Gastrocnemius medialis (tissue), 4 donors: ENCODE measurements around the gene TMEM39B. TPM values are rescaled to one million over a fixed set of nuclear protein-coding genes. Genes with fewer than 3 reads are reported as not detected.
"Not testable (repeated sequence)": the region's sequence is repeated elsewhere in the genome, so short reads cannot be mapped to it uniquely, and the experiment has no call there.

Experiments
- ATAC-seq, 2 donors: fragments of 150-250 bp; one replicate each; pipeline ENCODE4 v1.9.1; 2016
- DNase-seq, 2 donors: peaks; one replicate each; pipeline ENCODE4 v3.0.0-alpha.2; 2019
- H3K27ac ChIP-seq, 4 donors: fragments of 200-600 bp; sonication (generic); 1 replicate in 1 of 4; 2 replicates in 3 of 4; pipeline ENCODE4 v1.5.1; 2016 to 2018; ENCODE audit warnings: mild to moderate bottlenecking in 2 of 4, moderate library complexity in 1 of 4
- H3K27me3 ChIP-seq, 3 donors: fragments of 200-600 bp; sonication (generic) in 2 of 3; 1 replicate in 1 of 3; 2 replicates in 2 of 3; pipeline versions ENCODE4 v1.5.1 to v1.6.0; 2016 to 2019; ENCODE audit warnings: mild to moderate bottlenecking in 1 of 3, moderate library complexity in 1 of 3
- H3K36me3 ChIP-seq, 2 donors: fragments of 200-600 bp; sonication (generic) in 1 of 2; one replicate each; pipeline ENCODE4 v1.5.1; 2017 to 2018
- H3K4me1 ChIP-seq, 2 donors: fragments of 200-600 bp; sonication (generic) in 1 of 2; one replicate each; pipeline ENCODE4 v1.5.1; 2016 to 2017; ENCODE audit warnings: mild to moderate bottlenecking in 2 of 2
- H3K4me3 ChIP-seq, 4 donors: fragments of 200-600 bp; sonication (generic) in 3 of 4; 1 replicate in 1 of 4; 2 replicates in 3 of 4; pipeline ENCODE4 v1.5.1; 2016 to 2019; ENCODE audit warnings: mild to moderate bottlenecking in 2 of 4
- H3K9me3 ChIP-seq, 3 donors: fragments of 200-600 bp; sonication (generic) in 2 of 3; 1 replicate in 1 of 3; 2 replicates in 2 of 3; pipeline ENCODE4 v1.5.1; 2016 to 2019
- CTCF ChIP-seq, 5 experiments: fragments of 450-650 bp in 3 of 5; fragments of 200-600 bp in 2 of 5; sonication (generic) in 2 of 5; IDR thresholded peaks in 4 of 5; conservative IDR thresholded peaks in 1 of 5; 1 replicate in 4 of 5; 2 replicates in 1 of 5; pipeline ENCODE4 v1.5.1; 2016 to 2019; ENCODE audit warnings: antibody characterized with exemption in 5 of 5, mild to moderate bottlenecking in 3 of 5, moderate library complexity in 3 of 5
- POLR2A ChIP-seq, 2 donors: fragments of 450-650 bp; IDR thresholded peaks; one replicate each; pipeline ENCODE4 v1.6.1; 2017; ENCODE audit warnings: antibody characterized with exemption in 2 of 2, mild to moderate bottlenecking in 2 of 2, moderate library complexity in 2 of 2
- in situ Hi-C, 4 donors: fragments of 200-750 bp; cut with MboI; loops; one replicate each; pipeline versions ENCODE4 v1.15.0 to v1.8.0; 2017; ENCODE audit warnings: low sequenced_read_pairs in 4 of 4
- intact Hi-C: fragments of 100-400 bp; cut with DNase I; formaldehyde crosslinking; loops from one replicate; pipeline ENCODE4 v1.15.1; 2023; ENCODE audit warnings: low total_unique reads
- total RNA-seq, 4 donors: library from RNA; depleted of rRNA; stranded (reverse); fragments of >200 nt; gene quantifications; one replicate each; pipeline versions ENCODE4 v1.1.0 to v1.2.3, GENCODE V29; 2016

Gene TMEM39B
- total RNA-seq, 4 donors from 2014 or later = 2.5 to 11.1 (median 6.7) TPM

DNA sequence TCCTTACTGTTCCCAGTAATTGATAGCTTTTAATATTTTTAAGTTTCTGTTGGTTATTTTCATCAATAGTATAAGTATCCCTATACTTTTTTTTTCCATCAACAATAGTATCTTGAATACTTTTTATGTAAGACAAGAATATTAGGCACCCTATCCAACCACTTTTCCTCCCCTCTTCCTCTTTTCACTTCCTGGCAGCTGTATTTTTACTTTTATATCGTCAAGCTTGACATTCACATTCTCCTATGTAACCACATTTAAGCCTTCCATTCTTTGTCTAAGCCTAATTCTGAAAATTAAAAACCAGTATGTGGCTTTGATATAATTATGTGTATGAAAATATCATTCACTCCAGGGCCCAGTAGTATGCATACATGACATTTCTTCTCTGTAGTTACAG is 9.3 kb downstream of the TMEM39B start:
- no peak for ATAC-seq
- no peak for DNase-seq
- in situ Hi-C loops (no loop called here), intact Hi-C loops (no loop called here)
- no peaks in the 10 kb centered on the region for H3K9me3 ChIP-seq
- H3K27me3 ChIP-seq = no peaks in the 10 kb centered on the region
- no peak for TF ChIP-seq CTCF (IDR thresholded peaks at IDR 0.05 in 4 of 5, conservative IDR thresholded peaks at IDR 0.05 in 1 of 5)
- TF ChIP-seq POLR2A (IDR thresholded peaks at IDR 0.05) = no peak
- H3K27ac ChIP-seq = no peak overlapping the region
- H3K36me3 ChIP-seq = peaks cover 0 to 54% of the 10 kb centered on the region in 2 donors
- no peak overlapping the region for H3K4me3 ChIP-seq
- H3K4me1 ChIP-seq = no peaks in the 10 kb centered on the region

DNA sequence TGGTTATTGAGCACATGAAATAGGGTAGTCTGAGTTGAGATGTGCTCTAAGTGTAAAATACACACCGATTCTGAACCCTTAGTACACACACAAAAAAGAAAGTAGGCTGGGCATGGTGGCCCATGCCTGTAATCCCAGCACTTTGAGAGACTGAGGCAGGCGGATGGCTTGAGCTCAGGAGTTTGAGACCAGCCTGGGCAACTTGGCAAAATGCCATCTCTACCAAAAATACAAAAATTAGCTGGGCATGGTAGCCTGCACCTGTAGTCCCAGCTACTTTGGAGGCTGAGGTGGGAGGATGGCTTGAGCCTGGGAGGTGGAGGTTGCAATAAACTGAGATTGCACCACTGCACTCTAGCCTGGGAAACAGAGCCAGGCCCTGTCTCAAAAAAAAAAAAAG is 13.6 kb downstream of the TMEM39B start:
- H3K4me3 ChIP-seq, intact Hi-C loops, ATAC-seq, H3K27me3 ChIP-seq, in situ Hi-C loops, DNase-seq, H3K4me1 ChIP-seq, H3K27ac ChIP-seq, H3K9me3 ChIP-seq: not testable (repeated sequence)
- peaks cover 0 to 29% of the 10 kb centered on the region in 2 donors for H3K36me3 ChIP-seq

- H3K4me3 ChIP-seq = no peak overlapping the region
- H3K36me3 ChIP-seq = peaks cover 0 to 46% of the 10 kb centered on the region in 2 donors
- H3K4me1 ChIP-seq = no peaks in the 10 kb centered on the region
- H3K27ac ChIP-seq = no peak overlapping the region
- ATAC-seq (no peak), DNase-seq (no peak)
- TF ChIP-seq POLR2A (IDR thresholded peaks at IDR 0.05) (no peak), CTCF (IDR thresholded peaks at IDR 0.05 in 4 of 5, conservative IDR thresholded peaks at IDR 0.05 in 1 of 5) (no peak)
- no peaks in the 10 kb centered on the region for H3K27me3 ChIP-seq
- intact Hi-C loops (no loop called here), in situ Hi-C loops (no loop called here)
- no peaks in the 10 kb centered on the region for H3K9me3 ChIP-seq
Observed at GRCh38 chr1:32091176-32091575, 18.4 kb downstream of the TMEM39B start.

DNA sequence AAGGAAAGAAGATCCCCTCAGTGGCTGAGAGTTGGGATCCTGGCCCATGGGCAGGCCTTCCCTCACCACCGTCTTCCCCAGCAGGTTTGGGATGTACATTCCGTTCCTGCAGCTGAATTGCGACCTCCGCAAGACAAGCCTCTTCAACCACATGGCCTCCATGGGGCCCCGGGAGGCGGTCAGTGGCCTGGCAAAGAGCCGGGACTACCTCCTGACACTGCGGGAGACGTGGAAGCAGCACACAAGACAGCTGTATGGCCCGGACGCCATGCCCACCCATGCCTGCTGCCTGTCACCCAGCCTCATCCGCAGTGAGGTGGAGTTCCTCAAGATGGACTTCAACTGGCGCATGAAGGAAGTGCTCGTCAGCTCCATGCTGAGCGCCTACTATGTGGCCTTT is 18.9 kb downstream of the TMEM39B start:
- no peaks in the 10 kb centered on the region for H3K9me3 ChIP-seq
- H3K4me1 ChIP-seq = no peaks in the 10 kb centered on the region
- H3K27ac ChIP-seq = no peak overlapping the region
- no peak overlapping the region for H3K4me3 ChIP-seq
- in situ Hi-C loops (no loop called here), intact Hi-C loops (no loop called here)
- peaks cover 0 to 47% of the 10 kb centered on the region in 2 donors for H3K36me3 ChIP-seq
- no peak for ATAC-seq
- TF ChIP-seq POLR2A (IDR thresholded peaks at IDR 0.05) = no peak
- DNase-seq = no peak
- H3K27me3 ChIP-seq = no peaks in the 10 kb centered on the region

- Histone ChIP-seq H3K4me3 (no peak overlapping the region), H3K4me1 (no peaks in the 10 kb centered on the region), H3K9me3 (no peaks in the 10 kb centered on the region), H3K27me3 (no peaks in the 10 kb centered on the region), H3K27ac (no peak overlapping the region), H3K36me3 (peaks cover 0 to 57% of the 10 kb centered on the region in 2 donors)
- in situ Hi-C loops (no loop called here), intact Hi-C loops (no loop called here)
- DNase-seq (no peak), ATAC-seq (no peak)
- TF ChIP-seq CTCF (IDR thresholded peaks at IDR 0.05 in 4 of 5, conservative IDR thresholded peaks at IDR 0.05 in 1 of 5) (no peak), POLR2A (IDR thresholded peaks at IDR 0.05) (no peak)
Observed at GRCh38 chr1:32094746-32095521, 22.2 kb downstream of the TMEM39B start.
